CD1c-positive myeloid dendritic cell (primary cell): ENCODE results near the gene SON.
"Not testable (repeated sequence)": the region's sequence is repeated elsewhere in the genome, so short reads cannot be mapped to it uniquely, and the experiment has no call there.

Experiments
- DNase-seq: peaks from one replicate; pipeline ENCODE4 v3.0.0-alpha.2; 2016; ENCODE audit errors: extremely low spot score

SON gene

GRCh38 chr21:33569991-33570390, 27.2 kb downstream of the SON start:
- no peak for DNase-seq

GRCh38 chr21:33572350-33572749, 29.5 kb downstream of the SON start:
- no peak for DNase-seq

DNA sequence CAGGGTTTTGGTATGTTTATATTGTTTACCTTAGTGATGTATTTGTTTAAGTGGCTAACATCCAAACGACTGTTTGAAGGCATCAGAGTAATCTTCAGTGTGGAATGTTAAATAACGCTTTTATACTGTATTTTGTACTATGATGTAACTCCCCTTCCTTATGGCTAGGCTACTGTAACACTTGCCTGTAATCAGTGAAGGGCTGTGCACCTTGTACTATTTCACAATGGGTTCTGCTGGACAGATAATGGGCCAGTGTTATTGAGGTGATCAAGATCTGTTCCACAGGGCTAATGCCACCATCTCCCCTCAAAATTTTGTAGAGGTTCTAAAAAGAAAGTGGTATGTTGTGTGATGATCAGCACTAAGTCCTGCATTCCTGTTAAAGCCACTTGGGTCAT, 33.9 kb downstream of the SON start:
- not testable (repeated sequence) for DNase-seq

- no peak for DNase-seq
Observed at GRCh38 chr21:33578214-33578613, 35.4 kb downstream of the SON start.

- peak; percentile 14 for DNase-seq
Observed at GRCh38 chr21:33578959-33579542, 36.2 kb downstream of the SON start.

DNA sequence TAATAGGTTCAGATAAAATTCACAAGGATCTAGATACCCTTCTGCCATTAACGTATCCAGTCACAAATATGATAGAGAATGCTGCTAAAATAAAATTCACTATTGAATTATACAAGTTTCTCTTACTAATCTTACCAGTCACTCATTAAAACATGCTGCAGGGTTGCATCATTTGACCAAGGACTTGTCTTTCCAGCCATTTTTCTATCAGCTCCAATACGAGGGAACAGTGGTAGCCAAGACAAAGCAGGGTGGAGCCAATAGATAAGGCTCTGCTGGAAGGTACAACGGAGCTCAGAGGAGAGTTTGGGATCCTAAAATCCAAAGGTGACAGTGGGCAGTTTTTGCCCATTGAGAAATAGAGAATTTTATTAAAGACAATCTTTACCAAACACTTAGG, 41.6 kb downstream of the SON start:
- no peak for DNase-seq

DNA sequence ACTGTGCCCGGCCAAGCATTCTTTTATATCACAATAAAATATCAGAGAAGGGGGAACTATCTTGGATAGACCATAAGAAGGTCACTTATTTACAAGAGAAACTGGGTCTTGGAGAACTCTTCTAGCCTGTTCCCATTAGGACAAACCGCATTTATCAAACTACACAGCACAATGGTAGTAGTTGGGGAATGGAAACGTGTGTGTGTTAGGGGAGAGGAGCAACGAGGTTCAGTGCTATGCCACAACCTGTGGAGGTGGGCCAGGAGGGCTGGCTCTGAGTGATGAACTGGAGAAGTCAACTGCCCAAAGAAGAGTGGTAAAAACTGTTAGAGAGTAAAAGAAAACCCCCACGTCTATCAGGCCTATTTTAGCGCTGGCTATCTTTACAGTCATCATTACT, 44.1 kb downstream of the SON start:
- no peak for DNase-seq

DNA sequence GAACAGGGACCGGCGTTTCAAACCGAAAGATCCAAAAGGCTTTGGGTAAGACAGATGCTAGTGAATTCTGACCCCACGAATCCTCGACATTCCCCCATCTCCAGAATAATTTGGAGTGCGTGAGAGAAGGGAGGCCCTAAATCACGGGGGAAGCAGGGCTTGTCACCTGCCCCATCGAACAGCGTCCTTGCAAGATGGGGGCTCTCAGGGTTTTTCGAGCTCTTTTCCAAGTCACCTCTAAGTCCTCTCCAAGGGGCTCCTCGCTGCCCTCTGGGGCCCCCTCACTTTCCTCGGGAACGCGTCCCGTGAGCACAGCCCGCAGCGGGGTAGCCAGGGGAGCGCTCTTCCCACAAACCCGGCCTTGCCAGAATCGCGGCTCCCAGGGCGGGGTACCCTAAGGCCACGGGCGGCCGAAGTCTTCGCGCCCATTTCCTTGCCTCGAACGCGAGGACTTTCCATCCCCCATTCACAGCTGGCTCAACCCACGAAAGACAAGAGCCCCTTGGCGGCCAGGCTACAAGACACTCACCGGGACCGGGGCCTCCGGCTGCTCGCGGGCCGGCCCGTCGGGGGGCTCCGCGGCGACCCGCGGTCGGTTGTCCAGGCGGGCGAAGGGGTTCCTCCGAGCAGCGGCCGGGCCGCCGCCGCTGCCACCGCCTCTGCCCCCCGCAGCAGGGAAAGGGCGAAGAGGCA, 45.1 kb downstream of the SON start:
- peak; percentile 19 for DNase-seq

DNA sequence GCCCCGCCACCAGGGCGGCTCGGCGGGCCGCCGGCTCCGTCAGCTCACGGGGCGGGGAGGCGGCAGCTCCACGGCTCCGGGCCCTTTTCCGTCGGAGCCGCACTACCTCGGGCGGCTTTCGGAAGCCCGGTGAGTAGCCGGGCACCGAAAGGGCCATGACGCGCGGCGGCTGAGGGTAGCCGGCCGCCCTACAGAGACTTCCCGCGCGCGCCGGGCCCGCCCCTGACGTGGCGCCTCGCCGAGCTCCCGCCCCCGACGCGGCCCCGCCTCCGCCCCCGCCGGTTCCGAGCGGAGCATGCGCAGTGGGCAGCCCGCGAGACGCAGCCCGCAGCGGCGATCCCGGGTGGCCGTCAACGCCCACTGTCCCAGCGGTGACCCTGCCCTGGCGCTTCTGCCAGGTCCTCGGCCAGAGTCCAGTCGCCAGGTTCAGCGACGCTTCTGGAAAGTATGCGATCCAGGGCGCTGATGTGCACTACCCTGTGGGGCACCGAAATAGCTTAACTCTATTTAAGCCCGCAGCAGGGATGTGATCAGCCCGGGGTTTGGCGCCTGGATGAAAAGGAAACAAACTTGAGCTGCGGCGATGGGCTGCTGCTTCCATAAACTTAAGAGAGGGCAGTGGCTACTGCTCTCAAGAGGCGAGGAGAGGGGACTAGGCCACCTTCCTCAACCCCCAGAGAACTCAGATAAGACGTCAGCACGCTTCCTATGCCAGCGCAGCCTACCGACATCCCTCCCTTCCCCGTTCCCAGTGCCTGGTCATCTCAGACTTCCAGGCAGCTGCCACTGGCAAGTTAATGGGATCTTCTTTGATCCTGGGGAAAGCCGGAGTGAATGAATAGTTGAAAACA, 45.9 kb downstream of the SON start, which contains the start of gene DONSON:
TSS of gene DONSON (minus strand) at position 200 of the 851 bp plus-strand sequence. CDS start at position 157, 43 bp downstream.
- peak; percentile 96 for DNase-seq

DNA sequence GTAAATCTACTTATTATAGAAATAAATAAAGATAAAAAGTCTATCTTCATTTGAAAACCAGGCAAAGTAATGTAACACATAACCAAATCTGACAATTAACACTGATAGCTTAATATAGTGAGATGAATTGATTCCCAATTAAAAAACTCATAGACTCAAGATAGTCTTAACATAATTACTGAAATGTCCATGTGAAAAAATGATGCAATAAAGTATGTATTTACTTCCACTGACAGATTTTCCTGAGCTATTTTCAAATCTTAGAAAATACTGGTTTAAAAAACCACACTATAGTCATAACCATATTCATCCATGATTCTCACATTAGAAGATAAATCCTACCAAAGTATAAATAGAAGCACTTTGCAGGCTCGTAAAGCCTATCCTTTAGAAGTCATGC, 55.2 kb downstream of the SON start:
- DNase-seq = no peak

DNA sequence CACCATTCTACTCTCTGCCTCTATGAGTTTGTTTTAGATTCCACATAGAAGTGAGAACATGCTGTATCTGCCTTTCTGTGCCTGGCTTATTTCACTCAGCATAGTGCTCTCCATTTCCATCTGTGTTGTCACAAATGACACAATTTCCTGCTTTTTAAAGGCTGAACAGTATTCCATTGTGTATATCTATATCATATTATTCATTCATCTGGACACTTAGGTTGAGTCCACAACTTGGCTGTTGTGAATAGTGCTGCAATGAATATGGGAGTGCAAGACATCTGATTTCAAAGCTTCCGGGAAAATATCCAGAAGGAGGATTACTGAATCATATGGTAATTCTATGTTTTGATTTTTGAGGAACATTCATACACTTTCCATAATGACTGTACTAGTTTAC, 65.7 kb downstream of the SON start:
- DNase-seq = no peak

GRCh38 chr21:33611006-33611744, 68.3 kb downstream of the SON start:
- no peak for DNase-seq

GRCh38 chr21:33617565-33617964, 74.7 kb downstream of the SON start:
- DNase-seq = not testable (repeated sequence)

DNA sequence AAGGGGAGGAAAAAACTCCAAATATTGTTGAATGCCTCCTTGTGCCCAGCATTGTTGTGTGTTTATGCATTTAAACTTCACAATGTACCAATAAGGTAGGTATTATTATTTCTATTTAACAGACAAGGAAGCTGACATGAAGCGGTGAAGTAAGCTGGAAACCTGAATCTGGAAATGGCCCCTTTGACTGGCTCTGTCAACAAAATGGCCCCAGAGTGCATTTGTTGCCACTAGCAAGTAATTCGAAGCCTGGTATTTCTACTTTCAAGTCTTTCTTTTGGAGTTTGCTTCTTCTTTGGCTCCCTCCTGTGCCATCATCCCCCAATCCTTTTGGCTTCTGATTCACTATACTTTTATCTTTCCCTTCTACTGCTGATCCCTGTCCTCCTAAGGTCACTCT, 75.6 kb downstream of the SON start:
- DNase-seq = no peak

DNA sequence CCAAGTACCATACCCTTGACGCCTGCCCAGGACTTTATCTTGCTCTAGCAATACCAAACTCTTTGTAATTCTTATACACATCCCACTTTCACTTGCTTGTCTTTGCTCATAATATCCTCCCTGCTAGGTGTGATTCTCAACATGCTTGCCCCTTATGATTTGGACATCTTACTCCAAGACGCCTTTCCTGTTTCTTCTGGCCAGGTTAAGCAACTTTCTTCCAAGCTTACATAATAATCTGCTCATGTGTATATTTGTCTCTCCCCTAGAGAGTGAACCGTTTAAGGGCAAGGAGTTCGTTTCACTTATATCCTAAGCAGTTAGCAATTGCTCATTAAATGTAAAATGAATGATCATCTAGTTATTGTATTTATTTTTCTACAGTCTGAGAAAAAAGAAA, 76.9 kb downstream of the SON start:
- DNase-seq = no peak

DNA sequence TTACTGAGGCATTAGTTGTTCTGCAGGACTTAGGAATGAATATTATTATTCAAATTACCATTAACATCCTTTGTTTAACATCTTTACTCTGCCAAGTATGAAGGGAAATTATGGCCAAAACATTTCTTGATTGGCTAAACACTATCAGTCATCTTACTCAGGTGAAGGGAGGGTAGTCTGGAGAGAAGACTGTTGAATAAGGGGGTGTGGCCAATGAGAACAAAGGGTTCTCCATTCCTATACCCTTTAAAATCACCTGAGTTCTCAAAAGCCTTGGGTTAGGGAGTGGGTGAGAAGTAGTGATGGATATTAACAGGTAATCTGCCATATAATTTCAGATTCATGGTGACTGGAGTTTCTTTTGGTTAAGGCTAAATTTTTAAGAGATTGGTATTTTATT, 79.4 kb downstream of the SON start:
- DNase-seq = no peak

DNA sequence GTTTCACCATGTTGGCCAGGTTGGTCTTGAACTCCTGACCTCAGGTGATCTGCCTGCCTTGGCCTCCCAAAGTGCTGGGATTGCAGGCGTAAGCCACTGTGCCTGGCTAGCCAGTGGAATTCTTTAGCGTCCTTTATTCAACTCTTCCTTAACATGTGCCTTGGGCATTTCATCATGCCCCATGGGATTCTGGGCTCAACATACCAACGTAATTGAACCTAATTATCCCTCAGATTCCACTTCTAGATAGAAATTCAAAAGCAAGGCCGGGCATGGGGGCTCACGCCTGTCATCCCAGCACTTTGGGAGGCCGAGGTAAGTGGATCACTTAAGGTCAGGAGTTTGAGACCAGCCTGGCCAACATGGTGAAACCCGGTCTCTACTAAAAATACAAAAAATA, 83.3 kb downstream of the SON start:
- DNase-seq = not testable (repeated sequence)
